HG03108 (cell line): ENCODE results near the gene FAM204A.

Experiments used
- ATAC-seq: cut with Tn5 transposase; IDR thresholded peaks from one replicate; pipeline ENCODE4 v1.9.1; 2021; ENCODE audit warnings: moderate library complexity; ENCODE audit not compliant: unreplicated experiment

The FAM204A gene

DNA sequence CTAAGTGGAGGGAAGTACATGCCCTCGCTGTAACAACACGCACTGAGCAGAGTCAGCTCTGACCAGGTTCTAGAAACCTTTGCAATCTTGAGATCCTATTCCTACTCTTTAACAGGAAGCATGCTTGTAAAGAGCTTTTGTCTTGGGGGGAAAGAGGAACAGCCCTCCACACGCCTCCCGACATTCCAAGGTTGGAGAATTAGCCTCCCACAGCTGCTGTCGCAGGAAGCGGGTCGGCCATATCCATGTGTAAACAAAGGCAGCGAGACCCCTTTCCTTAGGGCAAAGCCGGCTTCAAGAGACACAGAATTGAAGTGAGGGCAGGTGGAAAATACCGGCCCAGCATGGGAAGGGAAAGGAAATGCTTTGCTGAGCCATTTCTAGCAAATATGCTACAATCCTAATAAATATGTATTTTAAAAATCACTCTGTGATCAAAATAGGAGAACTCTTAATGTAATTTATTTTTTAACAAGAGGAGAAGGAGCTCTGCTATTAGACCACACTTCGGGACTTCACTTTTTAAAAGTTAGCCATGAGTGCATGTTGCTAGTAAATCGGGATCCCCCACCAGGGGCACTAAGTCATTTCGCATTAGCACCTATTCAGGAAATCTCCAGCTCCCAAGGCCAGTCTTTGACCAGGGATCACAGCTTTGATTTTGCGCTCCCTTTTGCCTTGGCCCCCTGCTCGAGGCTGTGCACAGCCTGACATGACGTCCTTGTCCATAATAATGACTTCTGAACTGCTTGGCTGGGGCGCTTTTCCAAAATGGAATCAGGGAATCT, 55.9 kb downstream of the FAM204A start:
- no peak for ATAC-seq

- ATAC-seq, result no peak
These were observed 59.5 kb downstream of the FAM204A start for GRCh38 chr10:118282670-118283069.

DNA sequence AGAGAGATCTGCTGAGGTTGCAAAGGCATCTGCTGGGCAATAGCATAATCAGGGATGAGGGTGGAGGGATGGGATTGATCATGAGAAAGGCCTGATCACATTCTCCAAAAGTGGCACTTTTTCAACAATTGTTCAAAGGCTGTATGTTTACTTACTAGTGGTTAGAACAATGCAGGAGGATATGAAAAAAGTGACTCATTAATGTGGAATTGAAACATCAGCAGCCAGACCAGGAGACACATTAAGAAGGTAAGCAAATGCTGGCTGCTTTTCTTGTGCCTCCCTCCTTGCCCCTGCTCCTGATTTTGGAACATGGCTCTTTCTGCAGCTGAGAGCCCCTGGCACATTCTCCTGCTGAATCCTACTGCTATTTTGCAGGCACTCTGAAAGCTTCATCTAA, 63.5 kb downstream of the FAM204A start:
- ATAC-seq, result no peak

DNA sequence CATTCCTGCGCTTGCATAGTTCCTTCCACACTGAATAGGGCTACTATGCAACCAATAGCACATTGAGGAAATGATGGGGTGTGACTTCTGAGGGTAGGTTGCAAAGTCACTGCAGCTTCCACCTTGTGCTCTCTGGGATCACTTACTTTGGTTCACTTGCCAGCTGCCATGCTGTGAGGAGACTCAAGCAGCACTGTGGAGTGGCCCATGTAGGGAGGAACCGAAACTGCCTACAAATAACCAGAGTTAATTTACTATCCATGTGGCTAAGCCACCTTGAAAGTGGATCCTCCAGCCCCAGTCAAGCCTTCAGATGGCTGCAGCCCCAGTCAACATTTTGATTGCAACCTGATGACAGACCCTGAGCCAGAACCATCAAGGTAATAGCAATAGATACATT, 64.3 kb downstream of the FAM204A start:
- no peak for ATAC-seq

DNA sequence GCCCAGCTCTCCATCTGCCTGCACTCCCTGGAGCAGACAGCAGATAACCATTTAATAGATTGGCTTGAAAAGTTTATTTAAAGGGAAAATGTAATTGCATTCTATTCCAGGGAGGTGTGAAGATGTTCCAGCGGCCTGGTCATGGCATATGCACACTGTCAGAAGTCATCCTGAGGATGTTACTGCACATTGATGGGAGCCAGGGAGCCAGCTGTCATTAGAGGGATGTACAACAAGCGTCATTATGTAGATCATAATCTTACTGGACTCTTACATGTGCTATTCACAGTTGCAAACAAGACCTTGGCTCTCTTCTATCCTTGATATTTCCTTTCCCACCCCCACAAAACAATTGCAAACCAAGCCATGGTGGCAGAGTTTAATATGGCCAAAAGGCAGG, 65.4 kb downstream of the FAM204A start:
- no peak for ATAC-seq

GRCh38 chr10:118276204-118276603, 65.9 kb downstream of the FAM204A start:
- ATAC-seq, result no peak

GRCh38 chr10:118273662-118274061, 68.5 kb downstream of the FAM204A start:
- no peak for ATAC-seq

DNA sequence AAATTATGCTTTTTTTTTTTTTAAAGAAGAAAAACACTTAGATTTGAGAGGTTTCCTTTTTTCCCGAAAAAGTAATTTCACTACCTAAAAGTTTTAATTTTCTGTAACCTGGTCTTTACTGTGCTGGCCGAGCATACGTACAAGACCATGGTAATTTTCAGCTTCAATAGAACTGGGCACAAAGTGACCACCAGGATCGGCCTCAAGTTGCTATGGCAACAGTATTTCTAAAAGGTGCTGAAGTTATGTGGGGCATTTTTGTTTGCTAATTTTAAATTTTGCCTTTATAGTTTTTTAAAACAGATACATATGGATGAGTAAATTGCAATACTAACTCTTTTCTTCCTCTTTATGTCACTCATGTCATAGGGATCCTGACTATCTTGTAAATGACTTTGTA, 69.4 kb downstream of the FAM204A start:
- ATAC-seq, result no peak

DNA sequence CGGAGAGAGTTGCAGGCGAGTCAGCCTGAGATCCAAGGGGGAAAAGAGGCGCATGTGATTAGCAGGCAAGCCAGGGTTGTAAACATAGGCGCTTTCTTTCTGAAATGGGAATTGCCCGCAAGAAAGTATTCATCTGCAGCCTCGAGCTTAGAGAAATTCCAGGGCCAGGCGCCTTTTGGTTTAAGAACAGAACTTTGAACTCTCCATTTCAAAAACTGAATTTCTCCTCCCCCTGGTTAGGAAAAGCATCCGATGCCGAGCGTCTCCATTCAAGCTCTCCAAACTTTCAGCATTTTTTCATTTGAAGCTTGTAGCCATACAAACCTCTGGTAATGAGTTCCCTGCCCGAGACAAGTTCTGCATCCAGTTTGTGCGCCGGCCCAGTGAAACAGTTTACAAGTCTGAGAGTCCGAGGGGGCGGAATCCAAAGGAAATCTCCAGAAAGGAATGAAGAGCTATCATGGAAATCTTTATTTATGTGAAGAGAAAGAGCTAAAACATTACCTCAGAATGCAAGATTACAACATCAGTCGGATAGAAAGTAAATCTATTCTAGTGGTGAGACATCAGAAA, 69.9 kb downstream of the FAM204A start:
- ATAC-seq, result no peak

DNA sequence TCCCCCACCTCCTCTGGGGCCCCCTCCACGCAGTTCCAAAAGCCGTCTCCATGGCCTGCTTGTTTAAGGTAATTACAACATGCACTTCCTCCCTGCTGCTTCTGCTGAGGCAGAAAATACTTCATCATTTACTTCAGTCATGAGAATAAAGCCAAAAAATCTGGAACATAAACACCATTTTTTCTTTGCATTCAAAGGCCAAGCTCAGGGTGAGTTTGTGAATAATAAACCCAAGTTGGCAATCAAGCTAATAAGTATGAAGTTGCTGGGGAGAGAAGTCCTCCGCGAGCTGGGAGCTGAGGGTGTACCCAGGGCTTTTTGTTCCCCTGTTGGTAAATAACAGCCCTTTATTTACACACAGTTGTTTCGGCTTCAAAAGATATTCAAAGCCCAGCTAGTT, 70.5 kb downstream of the FAM204A start:
- ATAC-seq, result no peak

GRCh38 chr10:118266098-118266748, 75.9 kb downstream of the FAM204A start:
- no peak for ATAC-seq

DNA sequence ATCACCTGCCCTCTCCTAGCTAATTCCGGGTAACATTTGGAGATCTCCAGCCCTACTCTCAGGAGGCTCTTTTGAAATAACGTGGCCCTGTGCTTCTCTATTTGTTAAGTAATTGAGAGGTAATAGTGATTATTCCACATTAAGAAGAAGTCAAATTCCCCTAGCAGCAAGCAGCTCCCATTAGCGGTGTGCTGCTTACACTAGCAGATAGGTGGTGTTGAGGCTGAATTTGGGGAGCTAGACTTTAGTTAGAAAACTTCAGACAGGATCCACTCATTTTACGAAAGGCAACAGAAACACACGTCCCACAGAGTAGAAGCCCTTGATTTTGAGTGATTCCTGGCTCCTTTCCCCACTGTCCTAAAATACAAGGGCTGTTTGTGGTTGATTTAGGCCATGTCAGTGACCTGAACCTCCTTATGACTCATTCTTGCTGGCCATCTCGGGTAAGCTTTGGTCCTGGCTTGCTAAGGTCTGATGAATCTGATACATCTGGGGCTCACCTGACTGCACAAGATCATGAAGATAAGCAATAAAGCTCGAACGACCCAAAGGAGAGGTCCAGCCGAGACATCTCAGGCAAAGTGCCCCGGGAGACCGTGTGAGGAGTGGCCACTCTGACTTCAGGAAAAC, 77.2 kb downstream of the FAM204A start:
- ATAC-seq, result no peak

DNA sequence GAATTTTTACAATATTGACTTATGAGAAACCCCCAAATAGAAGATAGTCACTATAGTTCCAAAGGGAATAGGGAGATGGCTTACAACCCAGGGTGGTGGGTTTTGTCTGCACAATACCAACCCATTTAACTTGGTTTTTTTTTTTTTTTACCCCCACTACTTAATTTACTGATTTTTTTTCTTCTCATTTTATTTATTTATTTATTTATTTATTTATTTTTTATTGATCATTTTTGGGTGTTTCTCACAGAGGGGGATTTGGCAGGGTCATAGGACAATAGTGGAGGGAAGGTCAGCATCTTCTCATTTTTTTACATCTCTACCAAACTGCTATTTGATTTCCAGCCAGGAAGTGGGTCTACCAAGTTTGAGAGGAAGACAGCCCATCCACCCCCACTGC, 77.9 kb downstream of the FAM204A start:
- ATAC-seq, result no peak

DNA sequence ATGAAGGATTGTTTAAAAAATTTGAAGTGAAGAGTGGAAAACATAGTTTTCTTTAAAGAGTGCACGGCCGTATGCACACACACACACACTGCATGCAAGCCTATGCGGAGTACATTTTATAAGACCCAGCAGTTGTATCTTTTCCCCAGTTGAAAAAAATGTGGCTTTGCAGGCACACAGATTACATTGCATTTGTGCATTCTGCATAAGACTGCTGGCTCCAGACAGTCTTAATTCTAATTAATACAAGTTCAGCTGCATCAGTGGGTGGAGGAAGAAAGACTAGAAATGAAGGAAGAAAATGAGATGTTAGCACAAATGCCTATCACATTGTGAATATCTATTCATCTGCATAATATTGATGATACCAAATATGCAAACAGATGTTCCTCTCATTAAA, 79.6 kb downstream of the FAM204A start:
- no peak for ATAC-seq

DNA sequence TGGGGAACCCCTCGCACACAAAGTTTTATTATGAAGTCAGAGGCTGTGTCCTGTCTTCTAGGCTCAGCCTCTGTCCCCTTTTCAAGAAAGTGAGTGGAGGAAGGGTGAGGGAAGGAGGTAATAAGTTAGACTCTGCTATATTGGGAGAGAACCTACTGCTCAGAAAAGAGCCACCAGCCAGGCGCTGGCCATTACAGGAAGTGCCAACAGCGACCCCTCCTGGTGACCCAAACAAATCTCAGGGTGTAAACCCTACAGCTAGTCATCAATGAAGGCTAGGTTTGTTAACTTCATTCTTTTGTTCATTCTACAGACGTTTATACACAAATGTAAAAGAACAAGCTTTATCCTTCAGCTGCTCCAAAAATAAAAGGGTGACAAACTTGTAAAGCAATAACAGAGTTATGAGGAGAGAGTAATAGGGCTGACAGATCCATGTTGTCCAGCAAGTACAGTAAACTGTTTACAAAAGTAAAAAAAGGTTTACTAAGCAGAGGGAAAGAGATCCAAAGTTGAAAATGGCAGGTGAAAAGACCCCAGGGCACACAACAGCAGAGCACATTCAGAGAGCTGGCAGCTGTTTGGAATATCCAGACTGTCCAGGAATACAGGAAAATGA, 82.7 kb downstream of the FAM204A start:
- no peak for ATAC-seq

DNA sequence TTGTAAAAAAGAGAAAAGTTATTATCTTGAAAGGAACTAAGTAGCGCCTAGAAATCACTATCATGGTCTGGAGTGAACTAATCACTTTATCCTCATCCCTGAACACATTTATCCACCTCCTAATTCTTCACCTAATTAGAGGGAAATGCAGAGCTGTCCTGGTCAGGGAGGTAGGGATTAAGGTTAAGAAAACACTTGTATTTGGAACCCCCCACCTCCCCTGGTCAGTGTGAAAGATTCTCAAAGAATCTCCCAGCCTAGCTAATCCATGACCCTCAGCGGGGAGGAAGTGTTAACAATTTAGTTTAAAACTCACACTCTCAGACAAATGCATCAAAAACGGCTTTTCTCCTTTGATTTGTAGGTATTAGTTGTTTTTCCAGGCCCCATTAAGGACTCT, 83.8 kb downstream of the FAM204A start:
- ATAC-seq, result no peak

DNA sequence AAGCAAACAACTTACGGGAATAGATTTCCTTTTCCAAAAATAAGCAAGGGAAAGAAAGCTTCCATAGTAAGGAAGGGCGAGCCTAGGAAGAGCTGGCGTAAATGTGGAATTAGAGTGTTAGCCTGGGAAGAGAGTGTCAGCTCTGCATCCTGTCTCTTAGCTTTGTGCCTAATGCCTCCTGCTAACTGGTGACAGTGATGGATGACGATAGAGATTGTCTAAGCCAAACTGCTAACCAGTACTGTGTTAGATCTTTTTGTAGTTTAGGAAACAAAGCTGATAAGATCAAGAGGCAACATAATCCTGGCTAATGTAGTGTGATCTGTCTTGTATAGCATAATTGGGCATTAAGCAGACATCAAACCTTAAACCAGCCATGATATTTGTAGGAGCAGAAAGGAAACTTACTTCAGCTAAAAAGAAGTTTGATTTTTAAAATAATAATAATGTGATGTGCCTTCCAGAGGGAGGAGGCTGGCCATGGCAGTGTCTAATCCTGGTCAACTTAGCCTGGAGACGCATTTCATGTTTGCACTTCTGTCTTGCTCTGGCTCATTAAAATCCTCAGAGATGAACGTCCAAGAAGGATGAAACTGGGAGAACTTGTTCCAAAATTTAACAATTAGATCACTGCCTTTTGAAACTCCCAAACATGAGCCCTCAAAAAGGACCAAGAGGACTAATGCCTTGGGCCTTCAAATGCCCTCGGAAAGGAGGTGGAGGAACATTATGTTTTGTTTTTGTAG, 85.1 kb downstream of the FAM204A start:
- no peak for ATAC-seq

DNA sequence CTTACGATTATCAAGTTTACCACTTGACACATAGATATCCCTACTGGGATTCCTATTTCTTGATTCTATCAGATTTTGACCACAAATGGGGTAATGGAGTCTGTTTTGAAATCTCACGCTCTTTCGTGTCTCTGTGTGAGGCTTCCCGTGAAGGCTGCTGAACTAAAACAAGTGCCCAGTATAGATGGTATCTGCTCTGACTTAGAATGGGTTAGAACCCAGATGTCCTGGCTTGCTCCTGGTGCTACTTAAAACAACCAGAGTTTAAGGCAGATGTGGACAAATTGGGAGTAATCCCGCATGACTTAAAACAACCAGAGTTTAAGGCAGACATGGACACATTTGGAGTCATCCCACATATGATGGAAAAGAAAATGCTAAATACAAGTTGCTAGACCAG, 85.9 kb downstream of the FAM204A start:
- no peak for ATAC-seq

GRCh38 chr10:118255355-118255754, 86.8 kb downstream of the FAM204A start:
- no peak for ATAC-seq

DNA sequence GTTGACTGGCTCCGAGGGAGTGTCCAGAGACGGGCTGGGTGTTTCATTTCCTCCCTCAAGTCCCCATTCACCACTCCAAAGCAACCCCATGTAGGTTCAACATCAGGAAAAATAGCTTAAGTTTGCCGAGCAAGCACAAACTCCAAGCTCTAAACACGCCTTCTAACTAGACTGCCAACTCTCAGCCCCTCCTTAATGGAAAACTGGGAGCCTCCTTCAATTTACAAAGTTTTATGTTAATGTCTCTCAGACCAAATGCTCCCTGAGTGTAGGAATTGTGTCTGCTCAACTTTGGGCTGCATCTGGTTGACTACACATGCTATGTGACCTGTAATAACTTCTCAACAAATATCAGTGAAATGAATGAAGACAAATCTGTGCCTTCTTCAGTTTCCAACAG, 87.5 kb downstream of the FAM204A start:
- no peak for ATAC-seq

DNA sequence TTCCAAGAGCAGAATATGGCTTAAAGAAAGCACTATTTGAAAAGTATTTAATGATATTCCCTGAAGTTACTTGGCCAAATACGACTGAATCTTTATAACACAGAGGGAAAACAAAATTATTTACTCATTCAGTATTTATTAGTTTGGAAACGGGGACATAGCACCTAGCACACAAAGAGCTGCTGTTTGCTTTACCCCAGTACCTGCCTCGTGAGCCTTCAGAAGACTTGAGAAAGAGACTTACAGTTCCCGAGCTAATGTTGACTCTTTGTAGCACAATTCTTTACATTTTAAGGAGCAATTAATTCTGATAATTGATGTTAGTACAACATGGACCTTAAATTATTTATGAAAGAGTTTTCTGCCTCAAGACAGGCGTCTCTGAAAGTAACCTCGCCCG, 88.7 kb downstream of the FAM204A start:
- no peak for ATAC-seq
